Fibroblast of lung (primary cell): ENCODE measurements around the gene TOR1AIP2.

ENCODE experiments used
- EZH2 ChIP-seq: IDR thresholded peaks from 2 replicates; pipeline ENCODE4 v1.5.1; 2012; ENCODE audit warnings: low read length, control low read depth, mild to moderate bottlenecking; ENCODE audit errors: missing control alignments
- TF ChIP-seq, protein P1 (sequence below), 2 donors: IDR thresholded peaks in 1 of 2; conservative IDR thresholded peaks in 1 of 2; 1 replicate in 1 of 2; 2 replicates in 1 of 2; pipeline ENCODE4 v1.5.1; 2011 to 2012; ENCODE audit warnings: low read length in 2 of 2, control low read depth in 1 of 2, inconsistent platforms in 1 of 2, low read depth in 1 of 2, mild to moderate bottlenecking in 1 of 2

DNA sequence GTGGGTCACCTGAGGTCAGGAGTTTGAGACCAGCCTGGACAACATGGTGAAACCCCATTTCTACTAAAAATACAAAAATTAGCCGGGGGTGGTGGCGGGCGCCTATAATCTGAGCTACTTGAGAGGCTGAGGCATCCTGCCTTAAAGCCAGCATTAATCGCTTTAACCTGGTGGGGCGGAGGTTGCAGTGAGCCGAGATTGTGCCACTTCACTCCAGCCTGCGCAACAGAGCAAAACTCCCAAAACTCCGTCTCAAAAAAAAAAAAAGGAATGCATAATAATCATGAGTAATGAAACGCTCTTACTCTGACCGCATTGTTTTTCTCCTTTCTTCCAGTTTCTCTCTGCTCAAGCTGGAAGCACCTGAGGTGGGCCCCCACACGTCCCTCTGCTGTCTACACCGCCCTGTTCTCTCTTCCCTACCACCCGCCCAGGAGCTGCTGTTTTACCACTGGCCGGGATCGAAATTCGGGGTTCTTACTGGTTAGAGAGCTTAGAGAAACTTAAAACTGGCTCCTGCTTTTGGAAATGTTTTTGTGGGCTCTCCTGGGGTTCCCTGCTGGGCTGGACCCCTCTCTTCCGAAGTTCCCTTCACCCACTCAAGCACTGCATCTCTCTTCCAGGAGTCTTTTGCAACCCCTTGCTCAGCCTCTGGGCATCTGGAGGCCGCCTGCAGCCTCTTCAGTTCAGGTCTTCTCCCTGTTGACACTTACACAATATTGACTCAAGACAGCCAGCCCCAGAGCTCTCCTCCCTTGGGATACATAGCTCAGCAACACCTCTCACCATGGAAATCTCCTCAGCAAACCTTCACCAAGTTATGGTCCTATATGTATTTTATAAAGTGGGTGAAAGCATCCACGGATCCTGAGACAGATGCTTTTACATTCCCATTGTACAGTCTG is 72.1 kb downstream of the TOR1AIP2 start:
- TF ChIP-seq, protein P1, sequence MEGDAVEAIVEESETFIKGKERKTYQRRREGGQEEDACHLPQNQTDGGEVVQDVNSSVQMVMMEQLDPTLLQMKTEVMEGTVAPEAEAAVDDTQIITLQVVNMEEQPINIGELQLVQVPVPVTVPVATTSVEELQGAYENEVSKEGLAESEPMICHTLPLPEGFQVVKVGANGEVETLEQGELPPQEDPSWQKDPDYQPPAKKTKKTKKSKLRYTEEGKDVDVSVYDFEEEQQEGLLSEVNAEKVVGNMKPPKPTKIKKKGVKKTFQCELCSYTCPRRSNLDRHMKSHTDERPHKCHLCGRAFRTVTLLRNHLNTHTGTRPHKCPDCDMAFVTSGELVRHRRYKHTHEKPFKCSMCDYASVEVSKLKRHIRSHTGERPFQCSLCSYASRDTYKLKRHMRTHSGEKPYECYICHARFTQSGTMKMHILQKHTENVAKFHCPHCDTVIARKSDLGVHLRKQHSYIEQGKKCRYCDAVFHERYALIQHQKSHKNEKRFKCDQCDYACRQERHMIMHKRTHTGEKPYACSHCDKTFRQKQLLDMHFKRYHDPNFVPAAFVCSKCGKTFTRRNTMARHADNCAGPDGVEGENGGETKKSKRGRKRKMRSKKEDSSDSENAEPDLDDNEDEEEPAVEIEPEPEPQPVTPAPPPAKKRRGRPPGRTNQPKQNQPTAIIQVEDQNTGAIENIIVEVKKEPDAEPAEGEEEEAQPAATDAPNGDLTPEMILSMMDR (conservative IDR thresholded peaks at IDR 0.05 in 1 of 2, IDR thresholded peaks at IDR 0.05 in 1 of 2; ENCODE audit: low read depth in 1 of 2, low read length in 2 of 2): no peak
- TF ChIP-seq EZH2: no peak
